ENCODE data around the gene MRPL9. TPM values are rescaled to one million over a fixed set of nuclear protein-coding genes. Genes with fewer than 3 reads are reported as not detected.
"Not testable (repeated sequence)": the region's sequence is repeated elsewhere in the genome, so short reads cannot be mapped to it uniquely, and the experiment has no call there.

Gene MRPL9
- total RNA-seq, 2 donors from 2014 or later, result 86.3 to 98.0 TPM

- 88 to 91% methylated on average over 3 of the region's 3 CpGs for WGBS, 2 experiments (ENCODE audit: insufficient coverage in 1 of 2, insufficient read length in 1 of 2)
- no peaks in the 10 kb centered on the region for H3K27me3 Mint-ChIP-seq (ENCODE audit: insufficient read depth)
- H3K4me1 ChIP-seq (ENCODE audit: control insufficient read depth, insufficient read depth, low read length), result no peaks in the 10 kb centered on the region
- no peak overlapping the region for H3K4me3 ChIP-seq (ENCODE audit: low read length)
- H3K27ac Mint-ChIP-seq, result no peak overlapping the region
- no peak for DNase-seq
- no peak for TF ChIP-seq CTCF (conservative IDR thresholded peaks at IDR 0.05)
- H3K4me1 Mint-ChIP-seq, result no peaks in the 10 kb centered on the region
- H3K9me3 ChIP-seq (ENCODE audit: control insufficient read depth, low read length), result no peaks in the 10 kb centered on the region
- H3K27me3 ChIP-seq (ENCODE audit: control insufficient read depth, insufficient read depth, low read length, poor library complexity, severe bottlenecking), result no peaks in the 10 kb centered on the region
- no peak overlapping the region for H3K27ac ChIP-seq (ENCODE audit: low read depth, low read length)
- H3K9ac ChIP-seq (ENCODE audit: extremely low read depth, low read length, poor library complexity, severe bottlenecking), result no peak overlapping the region
- no peaks in the 10 kb centered on the region for H3K36me3 ChIP-seq (ENCODE audit: control insufficient read depth, insufficient read depth, low read length)
- H3K36me3 Mint-ChIP-seq (ENCODE audit: low read depth), result peaks cover 13% of the 10 kb centered on the region
- H3K4me3 Mint-ChIP-seq, result no peak overlapping the region
- H3K9me3 Mint-ChIP-seq, result no peaks in the 10 kb centered on the region
Observed at GRCh38 chr1:151782741-151783140, 19.4 kb upstream of the MRPL9 start.

- H3K27me3 Mint-ChIP-seq (ENCODE audit: insufficient read depth); H3K9me3 ChIP-seq (ENCODE audit: control insufficient read depth, low read length); H3K4me1 ChIP-seq (ENCODE audit: control insufficient read depth, insufficient read depth, low read length); H3K27ac ChIP-seq (ENCODE audit: low read depth, low read length); H3K27ac Mint-ChIP-seq; H3K4me3 ChIP-seq (ENCODE audit: low read length); DNase-seq; H3K4me1 Mint-ChIP-seq; H3K9ac ChIP-seq (ENCODE audit: extremely low read depth, low read length, poor library complexity, severe bottlenecking); H3K36me3 ChIP-seq (ENCODE audit: control insufficient read depth, insufficient read depth, low read length); H3K9me3 Mint-ChIP-seq; H3K27me3 ChIP-seq (ENCODE audit: control insufficient read depth, insufficient read depth, low read length, poor library complexity, severe bottlenecking); H3K4me3 Mint-ChIP-seq: not testable (repeated sequence)
- H3K36me3 Mint-ChIP-seq (ENCODE audit: low read depth), result peaks cover 13% of the 10 kb centered on the region
- TF ChIP-seq CTCF (conservative IDR thresholded peaks at IDR 0.05), result peak; percentile 27
- 87 to 90% methylated on average over 4 to 5 of the region's 5 CpGs for WGBS, 2 experiments (ENCODE audit: insufficient coverage in 1 of 2, insufficient read length in 1 of 2)
Observed at GRCh38 chr1:151782026-151782425, 18.7 kb upstream of the MRPL9 start.

GRCh38 chr1:151780736-151781135, 17.4 kb upstream of the MRPL9 start:
- H3K4me3 Mint-ChIP-seq; H3K9me3 ChIP-seq (ENCODE audit: control insufficient read depth, low read length); H3K9ac ChIP-seq (ENCODE audit: extremely low read depth, low read length, poor library complexity, severe bottlenecking); DNase-seq; H3K4me1 Mint-ChIP-seq; H3K4me3 ChIP-seq (ENCODE audit: low read length); H3K27ac ChIP-seq (ENCODE audit: low read depth, low read length); H3K27ac Mint-ChIP-seq; H3K27me3 Mint-ChIP-seq (ENCODE audit: insufficient read depth); H3K4me1 ChIP-seq (ENCODE audit: control insufficient read depth, insufficient read depth, low read length); H3K36me3 ChIP-seq (ENCODE audit: control insufficient read depth, insufficient read depth, low read length); H3K27me3 ChIP-seq (ENCODE audit: control insufficient read depth, insufficient read depth, low read length, poor library complexity, severe bottlenecking); H3K9me3 Mint-ChIP-seq: not testable (repeated sequence)
- WGBS, 2 experiments (ENCODE audit: insufficient coverage in 1 of 2, insufficient read length in 1 of 2), result 92 to 97% methylated on average over 3 to 5 of the region's 5 CpGs
- peaks cover 25% of the 10 kb centered on the region for H3K36me3 Mint-ChIP-seq (ENCODE audit: low read depth)

GRCh38 chr1:151779852-151780251, 16.6 kb upstream of the MRPL9 start:
- no peak for DNase-seq
- H3K9me3 ChIP-seq (ENCODE audit: control insufficient read depth, low read length), result no peaks in the 10 kb centered on the region
- H3K4me3 ChIP-seq (ENCODE audit: low read length), result no peak overlapping the region
- TF ChIP-seq CTCF (conservative IDR thresholded peaks at IDR 0.05), result no peak
- no peak overlapping the region for H3K9ac ChIP-seq (ENCODE audit: extremely low read depth, low read length, poor library complexity, severe bottlenecking)
- H3K4me3 Mint-ChIP-seq, result no peak overlapping the region
- H3K27me3 Mint-ChIP-seq (ENCODE audit: insufficient read depth), result no peaks in the 10 kb centered on the region
- 91 to 100% methylated on average over 3 to 4 of the region's 4 CpGs for whole genome bisulfite sequencing, 2 experiments (ENCODE audit: insufficient coverage in 1 of 2, insufficient read length in 1 of 2)
- H3K27ac Mint-ChIP-seq, result no peak overlapping the region
- H3K4me1 ChIP-seq (ENCODE audit: control insufficient read depth, insufficient read depth, low read length), result no peaks in the 10 kb centered on the region
- H3K27me3 ChIP-seq (ENCODE audit: control insufficient read depth, insufficient read depth, low read length, poor library complexity, severe bottlenecking), result no peaks in the 10 kb centered on the region
- no peaks in the 10 kb centered on the region for H3K4me1 Mint-ChIP-seq
- H3K27ac ChIP-seq (ENCODE audit: low read depth, low read length), result no peak overlapping the region
- no peaks in the 10 kb centered on the region for H3K36me3 ChIP-seq (ENCODE audit: control insufficient read depth, insufficient read depth, low read length)
- peaks cover 32% of the 10 kb centered on the region for H3K36me3 Mint-ChIP-seq (ENCODE audit: low read depth)
- no peaks in the 10 kb centered on the region for H3K9me3 Mint-ChIP-seq

Measured in endodermal cell (in vitro differentiated cells).